ENCODE results near the gene PRICKLE2.

GRCh38 chr3:64272271-64272670 lies 47.0 kb upstream of the PRICKLE2 start:
- TF ChIP-seq FOS (IDR thresholded peaks at IDR 0.05; ENCODE audit: borderline replicate concordance, extremely low read depth, insufficient read length) (no peak), EZH2 (IDR thresholded peaks at IDR 0.05; ENCODE audit: borderline replicate concordance, control insufficient read depth, low read depth, low read length) (no peak), CTCF (IDR thresholded peaks at IDR 0.05 in 2 of 3, conservative IDR thresholded peaks at IDR 0.05 in 1 of 3; ENCODE audit: control insufficient read depth in 2 of 3, extremely low read depth in 1 of 3, insufficient read depth in 1 of 3, low read depth in 3 of 3, low read length in 3 of 3) (no peak), RAD21 (IDR thresholded peaks at IDR 0.05; ENCODE audit: insufficient read depth, low read depth, low read length) (no peak)

Measured in GM12878 (cell line).